ENCODE results near the gene PACS2. TPM values are rescaled to one million over a fixed set of nuclear protein-coding genes. Genes with fewer than 3 reads are reported as not detected.
A peak's percentile ranks its signal among the peaks of the same experiment; 100 is the strongest.
"Not testable (repeated sequence)": the region's sequence is repeated elsewhere in the genome, so short reads cannot be mapped to it uniquely, and the experiment has no call there.

The PACS2 gene
- polyA plus RNA-seq, 1 donor = 88.1 TPM

GRCh38 chr14:105348945-105349699, 34.6 kb downstream of the PACS2 start:
- no peak for DNase-seq (ENCODE audit: low read depth)

GRCh38 chr14:105349992-105350391, 35.4 kb downstream of the PACS2 start:
- DNase-seq (ENCODE audit: low read depth) = no peak

- DNase-seq (ENCODE audit: low read depth) = no peak
These were observed 36.1 kb downstream of the PACS2 start for GRCh38 chr14:105350450-105351244.

- DNase-seq (ENCODE audit: low read depth) = no peak
These were observed 36.9 kb downstream of the PACS2 start for GRCh38 chr14:105351410-105351809.

- peak; percentile 29 for DNase-seq (ENCODE audit: low read depth)
These were observed 37.6 kb downstream of the PACS2 start for GRCh38 chr14:105351920-105352851.

GRCh38 chr14:105353136-105353535, 38.6 kb downstream of the PACS2 start:
- DNase-seq (ENCODE audit: low read depth) = no peak

- no peak for DNase-seq (ENCODE audit: low read depth)
These were observed 40.0 kb downstream of the PACS2 start for GRCh38 chr14:105354541-105354940.

- no peak for DNase-seq (ENCODE audit: low read depth)
These were observed 40.6 kb downstream of the PACS2 start for GRCh38 chr14:105355049-105355575.

GRCh38 chr14:105355850-105356604, 41.5 kb downstream of the PACS2 start:
- DNase-seq (ENCODE audit: low read depth) = no peak

GRCh38 chr14:105356927-105357326, 42.4 kb downstream of the PACS2 start:
- no peak for DNase-seq (ENCODE audit: low read depth)

GRCh38 chr14:105357626-105358025, 43.1 kb downstream of the PACS2 start:
- no peak for DNase-seq (ENCODE audit: low read depth)

- DNase-seq (ENCODE audit: low read depth) = no peak
These were observed 43.7 kb downstream of the PACS2 start for GRCh38 chr14:105358140-105358846.

- no peak for DNase-seq (ENCODE audit: low read depth)
These were observed 44.4 kb downstream of the PACS2 start for GRCh38 chr14:105358943-105359342.

GRCh38 chr14:105361412-105361811, 46.9 kb downstream of the PACS2 start:
- DNase-seq (ENCODE audit: low read depth) = not testable (repeated sequence)

- DNase-seq (ENCODE audit: low read depth) = no peak
These were observed 49.5 kb downstream of the PACS2 start for GRCh38 chr14:105363847-105364708.

GRCh38 chr14:105365101-105365500, 50.6 kb downstream of the PACS2 start:
- no peak for DNase-seq (ENCODE audit: low read depth)

- DNase-seq (ENCODE audit: low read depth) = no peak
These were observed 51.1 kb downstream of the PACS2 start for GRCh38 chr14:105365681-105366080.

- no peak for DNase-seq (ENCODE audit: low read depth)
These were observed 52.0 kb downstream of the PACS2 start for GRCh38 chr14:105366386-105367074.

Data from forelimb muscle (tissue), 1 donor.